Fibroblast of mammary gland (primary cell): Measurements from ENCODE around the gene UNC5B.
A peak's percentile ranks its signal among the peaks of the same experiment; 100 is the strongest.

Source experiments
- DNase-seq: peaks from one replicate; pipeline ENCODE4 v3.0.0-alpha.2; 2010; ENCODE audit warnings: low read depth
- H3K4me3 ChIP-seq: 2 replicates; pipeline ENCODE4 v1.5.1; 2011; ENCODE audit warnings: low read depth, mild to moderate bottlenecking, low read length, moderate library complexity; ENCODE audit not compliant: control insufficient read depth
- CTCF ChIP-seq: conservative IDR thresholded peaks from 2 replicates; pipeline ENCODE4 v1.5.1; 2011; ENCODE audit warnings: low read depth, low read length, inconsistent platforms; ENCODE audit not compliant: control insufficient read depth, insufficient read depth

Gene UNC5B

GRCh38 chr10:71345694-71346093 is 133.3 kb downstream of the UNC5B start:
- no peak for TF ChIP-seq CTCF
- H3K4me3 ChIP-seq: no peak overlapping the region

GRCh38 chr10:71346731-71347130 is 134.4 kb downstream of the UNC5B start:
- H3K4me3 ChIP-seq: no peak overlapping the region
- TF ChIP-seq CTCF: no peak
- DNase-seq: no peak

More at GRCh38 chr10:71345694-71346093, 133.3 kb downstream of the UNC5B start:
- DNase-seq: no peak

- DNase-seq: no peak
- no peak overlapping the region for H3K4me3 ChIP-seq
- TF ChIP-seq CTCF: no peak
Measured at GRCh38 chr10:71347587-71348395, 135.4 kb downstream of the UNC5B start.

GRCh38 chr10:71348850-71349249 is 136.5 kb downstream of the UNC5B start:
- no peak for TF ChIP-seq CTCF
- DNase-seq: no peak
- no peak overlapping the region for H3K4me3 ChIP-seq

- H3K4me3 ChIP-seq: no peak overlapping the region
- DNase-seq: peak; percentile 33
- no peak for TF ChIP-seq CTCF
Measured at GRCh38 chr10:71349406-71349805, 137.0 kb downstream of the UNC5B start.

- no peak for TF ChIP-seq CTCF
- DNase-seq: no peak
- H3K4me3 ChIP-seq: no peak overlapping the region
Measured at GRCh38 chr10:71351087-71351486, 138.7 kb downstream of the UNC5B start.
